Thyroid gland (tissue), 4 donors: ENCODE data around the gene EFCAB8.

Source experiments
- CTCF ChIP-seq, 6 experiments: fragments of 200-600 bp in 3 of 6; fragments of 450-650 bp in 3 of 6; sonication (generic) in 3 of 6; IDR thresholded peaks; one replicate each; pipeline ENCODE4 v1.5.1; 2016 to 2019; ENCODE audit warnings: antibody characterized with exemption in 6 of 6, mild to moderate bottlenecking in 2 of 6, inconsistent platforms in 1 of 6, moderate library complexity in 1 of 6
- POLR2A ChIP-seq, 2 donors: fragments of 450-650 bp; IDR thresholded peaks; one replicate each; pipeline ENCODE4 v1.6.1; 2017; ENCODE audit warnings: antibody characterized with exemption in 2 of 2, mild to moderate bottlenecking in 2 of 2, moderate library complexity in 1 of 2

- TF ChIP-seq CTCF (IDR thresholded peaks at IDR 0.05) (no peak), POLR2A (IDR thresholded peaks at IDR 0.05) (no peak)
Measured at GRCh38 chr20:32839982-32840285, 18.8 kb upstream of the EFCAB8 start.
